ENCODE data around the gene COX6B1. TPM values are rescaled to one million over a fixed set of nuclear protein-coding genes. Genes with fewer than 3 reads are reported as not detected.

The COX6B1 gene
- total RNA-seq, 4 donors from 2014 or later = 139 to 941 (median 369) TPM

GRCh38 chr19:35665157-35665556 is 17.0 kb downstream of the COX6B1 start:
- Histone ChIP-seq H3K4me1 (no peaks in the 10 kb centered on the region), H3K4me3 (replicated peaks in 1 of 3) (no peak overlapping the region), H3K27me3 (no peaks in the 10 kb centered on the region), H3K36me3 (peaks cover 0 to 5% of the 10 kb centered on the region in 2 donors), H3K27ac (no peak overlapping the region), H3K9me3 (no peaks in the 10 kb centered on the region)
- intact Hi-C loops (cut with DNase I) = no loop called here
- DNase-seq = no peak
- WGBS, 2 donors = 95 to 97% methylated on average over 24 of the region's 24 CpGs
- TF ChIP-seq CTCF (IDR thresholded peaks at IDR 0.05) = no peak
- no peak for TF ChIP-seq POLR2A (IDR thresholded peaks at IDR 0.05)

- Histone ChIP-seq H3K9me3 (no peaks in the 10 kb centered on the region), H3K4me1 (no peaks in the 10 kb centered on the region), H3K36me3 (peaks cover 0 to under 1% of the 10 kb centered on the region in 2 donors), H3K27ac (no peak overlapping the region), H3K4me3 (replicated peaks in 1 of 3) (no peak overlapping the region), H3K27me3 (no peaks in the 10 kb centered on the region)
- intact Hi-C loops (cut with DNase I) = no loop called here
- no peak for TF ChIP-seq CTCF (IDR thresholded peaks at IDR 0.05)
- TF ChIP-seq POLR2A (IDR thresholded peaks at IDR 0.05) = no peak
- DNase-seq = no peak
- 66 to 79% methylated on average over 6 to 7 of the region's 7 CpGs for WGBS, 2 donors
Measured at GRCh38 chr19:35665604-35666003, 17.5 kb downstream of the COX6B1 start.

DNA sequence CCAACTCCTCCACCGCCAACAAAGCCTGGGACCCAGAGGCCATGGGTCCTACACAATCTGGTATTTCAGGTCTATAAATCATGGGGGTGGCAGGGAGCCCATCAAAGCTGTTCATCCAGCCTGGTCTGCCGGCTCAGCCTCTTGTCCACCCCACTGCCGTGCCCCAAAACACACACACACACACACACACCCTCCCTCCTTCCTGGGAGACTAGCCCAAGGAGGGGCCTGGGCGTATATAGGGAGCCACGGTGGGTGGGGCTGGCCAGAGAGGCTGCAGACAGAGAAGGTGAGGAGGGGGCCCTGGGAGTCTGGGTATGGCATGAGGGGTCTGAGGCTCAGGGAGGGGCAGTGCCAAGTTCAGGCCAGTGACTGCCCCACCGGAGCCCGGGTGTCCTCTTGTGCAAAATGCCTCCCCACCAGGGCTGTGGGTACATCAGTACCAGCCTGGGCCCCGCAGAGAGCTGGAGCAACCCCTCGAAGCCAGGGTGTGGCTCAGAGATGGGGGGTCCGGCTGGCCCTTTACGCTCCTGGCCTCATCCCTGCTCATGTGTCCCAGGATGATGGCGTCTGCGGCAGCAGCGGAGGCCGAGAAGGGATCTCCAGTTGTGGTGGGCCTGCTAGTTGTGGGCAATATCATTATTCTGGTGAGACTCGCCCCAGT is 18.3 kb downstream of the COX6B1 start, which contains the start of gene UPK1A:
Gene UPK1A, plus strand, starts transcription at position 267 of the 663 bp plus-strand sequence. Its CDS starts 296 bp downstream, at position 563.
- WGBS, 2 donors = 65 to 71% methylated on average over 6 to 9 of the region's 16 CpGs
- DNase-seq = no peak
- Histone ChIP-seq H3K27me3 (no peaks in the 10 kb centered on the region), H3K4me3 (replicated peaks in 1 of 3) (no peak within 1 kb of the TSS), H3K4me1 (no peaks in the 10 kb centered on the region), H3K27ac (no peak within 1 kb of the TSS), H3K9me3 (no peaks in the 10 kb centered on the region), H3K36me3 (no peaks in the 10 kb centered on the region)
- TF ChIP-seq POLR2A (IDR thresholded peaks at IDR 0.05) = no peak
- TF ChIP-seq CTCF (IDR thresholded peaks at IDR 0.05) = no peak
- intact Hi-C loops (cut with DNase I) = no loop called here

DNA sequence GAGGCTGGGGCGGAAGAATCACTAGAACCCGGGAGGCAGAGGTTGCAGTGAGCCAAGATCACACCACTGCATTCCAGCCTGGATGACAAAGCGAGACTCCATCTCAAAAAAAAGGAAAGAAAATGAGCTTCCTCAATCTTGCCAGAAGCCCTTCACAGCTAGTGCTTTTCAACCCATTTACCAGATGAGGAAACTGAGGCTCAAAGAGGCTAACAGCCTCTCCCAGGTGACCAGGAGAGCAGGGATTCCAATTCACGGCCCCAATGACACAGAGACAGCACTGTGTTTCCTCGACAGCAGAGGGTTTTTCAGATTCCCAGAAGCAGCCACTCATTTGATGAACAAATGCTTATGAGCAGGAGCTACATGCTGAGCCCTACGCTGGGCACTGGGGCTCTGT is 21.4 kb downstream of the COX6B1 start:
- Histone ChIP-seq H3K36me3 (no peaks in the 10 kb centered on the region), H3K4me1 (peaks cover 0 to 5% of the 10 kb centered on the region in 2 donors), H3K4me3 (replicated peaks in 1 of 3) (no peak overlapping the region), H3K9me3 (no peaks in the 10 kb centered on the region), H3K27ac (no peak overlapping the region), H3K27me3 (peaks cover 14% of the 10 kb centered on the region)
- intact Hi-C loops (cut with DNase I) = no loop called here
- WGBS, 2 donors = 69 to 75% methylated on average over 6 of the region's 6 CpGs
- no peak for DNase-seq
- TF ChIP-seq CTCF (IDR thresholded peaks at IDR 0.05) (no peak), POLR2A (IDR thresholded peaks at IDR 0.05) (no peak)

GRCh38 chr19:35669974-35670373 is 21.9 kb downstream of the COX6B1 start:
- no peak for DNase-seq
- H3K27ac ChIP-seq = no peak overlapping the region
- intact Hi-C loops (cut with DNase I) = no loop called here
- no peaks in the 10 kb centered on the region for H3K36me3 ChIP-seq
- WGBS, 2 donors = 53 to 61% methylated on average over 4 of the region's 4 CpGs
- TF ChIP-seq POLR2A (IDR thresholded peaks at IDR 0.05) (no peak), CTCF (IDR thresholded peaks at IDR 0.05) (no peak)
- peaks cover 0 to 5% of the 10 kb centered on the region in 2 donors for H3K4me1 ChIP-seq
- H3K9me3 ChIP-seq = no peaks in the 10 kb centered on the region
- no peak overlapping the region for H3K4me3 ChIP-seq (replicated peaks in 1 of 3)
- H3K27me3 ChIP-seq = peaks cover 14% of the 10 kb centered on the region
